Measurements from ENCODE around the gene RASA3. TPM values are rescaled to one million over a fixed set of nuclear protein-coding genes. Genes with fewer than 3 reads are reported as not detected.

Gene RASA3
- total and polyA plus RNA-seq, 2 donors (not counting 3 experiments of a cell fraction or from before 2014, with no cell fraction given): 26.5 to 53.8 TPM

DNA sequence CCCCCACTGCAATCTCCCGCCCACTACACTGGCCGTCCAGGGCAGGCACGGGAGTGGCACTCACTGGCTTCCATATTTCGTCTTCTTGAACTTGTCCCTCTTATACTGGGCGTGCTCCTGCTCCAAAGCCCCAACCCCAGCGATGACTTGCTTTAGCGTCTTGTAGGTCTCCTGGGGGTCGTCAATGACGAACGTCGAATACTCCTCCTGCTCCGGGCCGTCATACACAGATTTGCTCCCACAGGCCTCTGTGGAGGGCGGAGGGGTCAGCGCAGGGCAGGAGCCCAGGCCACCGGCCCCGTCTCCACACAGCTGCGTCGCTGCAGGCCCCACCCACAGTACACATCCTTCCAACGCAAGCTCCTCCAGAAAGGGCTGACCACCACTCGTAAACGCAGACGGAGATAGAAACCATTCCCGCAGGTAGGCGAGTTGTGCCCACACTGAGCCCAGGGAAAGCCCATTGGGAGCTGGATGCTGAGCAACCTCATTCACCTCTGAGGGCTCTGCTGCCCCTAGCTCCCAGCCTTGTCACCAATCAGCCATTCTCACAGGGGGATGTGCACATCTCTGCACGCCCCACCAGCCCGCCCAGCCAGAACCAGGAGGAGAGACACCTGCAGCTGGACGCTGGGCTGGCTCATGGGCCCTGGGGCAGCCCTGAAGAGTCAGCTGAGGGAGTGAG, 150.7 kb downstream of the RASA3 start:
- H3K4me1 ChIP-seq (ENCODE audit: control insufficient read depth, extremely low read depth, insufficient read depth, low read length): no peaks in the 10 kb centered on the region
- dilution Hi-C loops (cut with MboI; ENCODE audit: extremely low pct_ligation_motif_present, low sequenced_read_pairs): no loop called here

More for the DNA sequence above, 150.7 kb downstream of the RASA3 start:
- no peak overlapping the region for H3K4me2 ChIP-seq (ENCODE audit: insufficient read depth, low read length)
- no peaks in the 10 kb centered on the region for H3K27me3 ChIP-seq (ENCODE audit: control insufficient read depth in 2 of 2, insufficient read depth in 2 of 2, low read length in 2 of 2)
- no TSS peak for BruUV-seq (replicated peaks)
- no peak overlapping the region for H3K4me3 ChIP-seq (replicated peaks in 1 of 3; ENCODE audit: insufficient read depth in 1 of 3, low read depth in 1 of 3, low read length in 3 of 3)
- peaks cover 0 to 42% of the 10 kb centered on the region in 2 experiments for H3K36me3 ChIP-seq (ENCODE audit: control insufficient read depth in 2 of 2, extremely low read depth in 1 of 2, insufficient read depth in 2 of 2, low read length in 2 of 2)
- no peak overlapping the region for H3K9ac ChIP-seq (replicated peaks; ENCODE audit: extremely low read depth, insufficient read depth, low read length)
- H3K9me1 ChIP-seq (replicated peaks; ENCODE audit: control insufficient read depth, extremely low read depth, insufficient read depth, low read length): no peaks in the 10 kb centered on the region
- H2AFZ ChIP-seq (ENCODE audit: low read depth, low read length): no peak overlapping the region
- FAIRE-seq: no peak
- no peaks in the 10 kb centered on the region for H4K20me1 ChIP-seq (replicated peaks; ENCODE audit: control insufficient read depth, extremely low read depth, insufficient read depth, low read length)
- H3K27ac ChIP-seq (ENCODE audit: insufficient read depth, low read depth, low read length): no peak overlapping the region
- ChIA-PET POLR2A (no interaction called here), CTCF (interaction anchor here (0.9 kb wide), 1 partner anchor 245 kb away, joined by 3 read pairs; no protein-coding TSS in a partner anchor)
- no peaks in the 10 kb centered on the region for H3K79me2 ChIP-seq (ENCODE audit: control insufficient read depth, insufficient read depth, low read length)
- H3K9me3 ChIP-seq (replicated peaks; ENCODE audit: control insufficient read depth, insufficient read depth, low read length): no peaks in the 10 kb centered on the region
- TF ChIP-seq MYC (IDR thresholded peaks at IDR 0.05; ENCODE audit: low read depth, low read length) (no peak), EZH2 (IDR thresholded peaks at IDR 0.05; ENCODE audit: borderline replicate concordance, low read depth, low read length, severe bottlenecking) (no peak), POLR2AphosphoS5 (IDR thresholded peaks at IDR 0.05; ENCODE audit: insufficient read depth, low read depth, low read length) (no peak), JUN (IDR thresholded peaks at IDR 0.05; ENCODE audit: borderline replicate concordance, insufficient read depth, insufficient read length, low read depth) (no peak), FOS (IDR thresholded peaks at IDR 0.05; ENCODE audit: borderline replicate concordance, insufficient read depth, low read length) (no peak), POLR2A (IDR thresholded peaks at IDR 0.05; ENCODE audit: low read depth, low read length) (no peak), GATA2 (IDR thresholded peaks at IDR 0.05; ENCODE audit: insufficient read depth, insufficient read length, low read depth, low read length) (no peak)
- TF ChIP-seq, protein P1, sequence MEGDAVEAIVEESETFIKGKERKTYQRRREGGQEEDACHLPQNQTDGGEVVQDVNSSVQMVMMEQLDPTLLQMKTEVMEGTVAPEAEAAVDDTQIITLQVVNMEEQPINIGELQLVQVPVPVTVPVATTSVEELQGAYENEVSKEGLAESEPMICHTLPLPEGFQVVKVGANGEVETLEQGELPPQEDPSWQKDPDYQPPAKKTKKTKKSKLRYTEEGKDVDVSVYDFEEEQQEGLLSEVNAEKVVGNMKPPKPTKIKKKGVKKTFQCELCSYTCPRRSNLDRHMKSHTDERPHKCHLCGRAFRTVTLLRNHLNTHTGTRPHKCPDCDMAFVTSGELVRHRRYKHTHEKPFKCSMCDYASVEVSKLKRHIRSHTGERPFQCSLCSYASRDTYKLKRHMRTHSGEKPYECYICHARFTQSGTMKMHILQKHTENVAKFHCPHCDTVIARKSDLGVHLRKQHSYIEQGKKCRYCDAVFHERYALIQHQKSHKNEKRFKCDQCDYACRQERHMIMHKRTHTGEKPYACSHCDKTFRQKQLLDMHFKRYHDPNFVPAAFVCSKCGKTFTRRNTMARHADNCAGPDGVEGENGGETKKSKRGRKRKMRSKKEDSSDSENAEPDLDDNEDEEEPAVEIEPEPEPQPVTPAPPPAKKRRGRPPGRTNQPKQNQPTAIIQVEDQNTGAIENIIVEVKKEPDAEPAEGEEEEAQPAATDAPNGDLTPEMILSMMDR (IDR thresholded peaks at IDR 0.05; ENCODE audit: extremely low read depth in 1 of 2, insufficient read depth in 1 of 2, low read depth in 1 of 2, low read length in 2 of 2): no peak
- TF ChIP-seq, protein P2, sequence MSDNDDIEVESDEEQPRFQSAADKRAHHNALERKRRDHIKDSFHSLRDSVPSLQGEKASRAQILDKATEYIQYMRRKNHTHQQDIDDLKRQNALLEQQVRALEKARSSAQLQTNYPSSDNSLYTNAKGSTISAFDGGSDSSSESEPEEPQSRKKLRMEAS (IDR thresholded peaks at IDR 0.05; ENCODE audit: insufficient read depth, insufficient read length): no peak
- no peak for DNase-seq (ENCODE audit: low read depth, low spot score)
- intact Hi-C loops (cut with micrococcal nuclease): no loop called here

Measured in endothelial cell of umbilical vein (primary cell).